Activated CD4-positive, CD25-positive, alpha-beta regulatory T cell treated with anti-CD3 and anti-CD28 coated beads, Interleukin-2, amount 50 U/mL, for 16 hours (primary cell): ENCODE results near the gene PPP1R2C.

ENCODE experiments used
- DNase-seq: peaks from one replicate; pipeline ENCODE4 v3.0.0-alpha.2; 2020; ENCODE audit warnings: low read depth, low spot score

The PPP1R2C gene

GRCh38 chrX:42778096-42778495 lies at the start of gene PPP1R2C:
Gene PPP1R2C (minus strand): TSS chrX:42778163. CDS start chrX:42778079, 84 bp downstream.
- no peak for DNase-seq

- DNase-seq: no peak
Observed at GRCh38 chrX:42825201-42825600, 47.2 kb upstream of the PPP1R2C start.

DNA sequence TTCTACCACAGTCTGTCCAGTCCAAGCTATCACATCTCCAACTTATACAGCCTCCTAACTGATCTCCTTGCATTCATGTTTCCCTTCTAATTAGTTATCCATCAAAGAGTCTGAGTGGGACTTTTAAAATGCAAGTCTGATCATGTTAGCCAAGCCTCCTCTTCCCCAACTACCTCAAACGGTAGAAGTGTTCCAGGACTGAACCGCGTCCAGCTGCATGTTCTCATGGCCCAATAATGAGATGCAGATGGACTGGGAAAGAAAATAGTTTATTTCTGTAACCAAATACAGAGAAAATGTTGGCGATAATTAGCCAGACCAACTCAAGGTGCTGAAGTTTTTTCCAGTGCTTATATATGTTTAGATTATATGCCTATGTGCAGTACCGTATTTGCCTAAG lies 46.6 kb upstream of the PPP1R2C start:
- DNase-seq: no peak

GRCh38 chrX:42823443-42823842 lies 45.5 kb upstream of the PPP1R2C start:
- DNase-seq: no peak

DNA sequence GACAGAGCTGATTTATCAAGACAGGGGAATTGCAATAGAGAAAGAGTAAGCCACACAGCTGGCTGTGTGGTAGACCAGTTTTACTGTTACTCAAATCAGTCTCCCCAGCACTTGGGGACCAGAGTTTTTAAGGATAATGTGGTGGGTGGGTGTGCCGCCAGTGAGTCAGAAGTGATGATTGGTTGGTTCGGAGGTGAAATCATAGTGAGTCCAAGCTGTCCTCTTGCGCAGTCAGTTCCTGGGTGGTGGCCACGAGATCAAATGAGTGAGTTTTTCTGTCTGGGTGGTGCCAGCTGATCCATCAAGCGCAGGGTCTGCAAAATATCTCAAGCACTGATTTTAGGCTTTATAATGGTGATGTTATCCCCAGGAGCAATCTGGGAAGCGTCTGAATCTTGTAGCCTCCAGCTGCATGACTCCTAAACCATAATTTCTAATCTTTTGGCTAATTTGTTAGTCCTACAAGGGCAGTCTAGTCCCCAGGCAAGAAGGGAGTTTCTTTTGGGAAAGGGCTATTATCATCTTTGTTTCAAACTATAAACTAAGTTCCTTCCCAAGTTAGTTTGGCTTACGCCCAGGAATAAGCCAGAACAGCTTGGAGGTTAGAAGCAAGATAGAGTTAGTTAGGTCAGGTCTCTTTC lies 44.0 kb upstream of the PPP1R2C start:
- DNase-seq: no peak

DNA sequence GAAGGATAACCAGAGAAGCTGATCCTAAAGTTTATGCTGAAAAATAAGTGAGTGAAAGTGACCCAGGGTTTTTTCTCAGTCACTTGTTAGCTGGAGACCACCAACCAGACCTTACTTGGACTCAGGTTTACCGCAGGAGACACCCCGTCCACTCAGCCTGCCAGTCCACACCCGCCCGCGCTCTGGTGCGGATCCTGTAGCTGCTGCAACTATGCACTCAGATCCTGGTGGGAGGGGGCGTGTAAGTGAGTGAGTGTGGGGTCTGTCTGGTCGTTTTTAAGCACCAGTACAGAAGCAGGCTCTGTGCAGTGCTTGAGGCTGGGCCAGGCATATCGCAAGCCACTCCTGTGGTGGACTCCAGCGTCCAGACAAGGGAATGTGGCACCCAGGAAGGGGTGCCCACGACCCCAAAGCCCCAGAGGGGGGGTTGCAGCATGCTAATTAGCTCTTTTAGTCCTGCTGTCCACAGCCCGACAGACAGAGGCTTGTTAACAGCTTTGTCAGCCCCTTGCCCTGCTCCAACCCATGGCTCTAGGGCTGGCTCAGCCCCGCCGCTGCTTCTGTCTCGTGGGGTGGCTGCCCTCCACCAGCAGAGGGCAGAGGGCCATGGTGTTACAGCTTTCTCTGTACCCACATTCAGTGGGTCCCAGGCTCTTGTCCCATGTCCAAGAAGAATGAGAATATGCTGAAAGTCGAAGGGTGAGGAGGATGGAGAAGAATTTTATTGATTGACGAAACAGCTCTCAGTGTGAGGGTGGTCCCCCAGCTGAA lies 40.4 kb upstream of the PPP1R2C start:
- DNase-seq: no peak

DNA sequence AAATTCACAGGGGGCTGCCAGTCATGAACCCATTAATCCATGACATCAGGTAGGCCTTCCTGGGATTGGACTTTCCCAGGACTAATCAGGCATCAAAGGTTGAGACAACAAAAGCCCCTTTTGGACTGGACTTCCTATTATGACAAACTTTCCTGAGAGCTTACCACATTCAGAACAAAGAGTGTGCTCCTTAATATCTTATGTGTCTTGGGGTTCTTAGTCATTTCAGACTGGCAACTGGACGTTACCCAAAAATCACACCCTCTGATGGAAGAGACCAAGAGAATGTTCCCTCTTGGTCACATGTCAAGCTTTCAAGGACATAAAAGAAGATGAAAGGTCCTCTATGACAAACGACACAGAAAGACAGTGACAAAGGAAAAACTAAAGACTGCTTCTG lies 31.6 kb upstream of the PPP1R2C start:
- DNase-seq: no peak

GRCh38 chrX:42807393-42807792 lies 29.4 kb upstream of the PPP1R2C start:
- no peak for DNase-seq

GRCh38 chrX:42804524-42804923 lies 26.6 kb upstream of the PPP1R2C start:
- DNase-seq: no peak

DNA sequence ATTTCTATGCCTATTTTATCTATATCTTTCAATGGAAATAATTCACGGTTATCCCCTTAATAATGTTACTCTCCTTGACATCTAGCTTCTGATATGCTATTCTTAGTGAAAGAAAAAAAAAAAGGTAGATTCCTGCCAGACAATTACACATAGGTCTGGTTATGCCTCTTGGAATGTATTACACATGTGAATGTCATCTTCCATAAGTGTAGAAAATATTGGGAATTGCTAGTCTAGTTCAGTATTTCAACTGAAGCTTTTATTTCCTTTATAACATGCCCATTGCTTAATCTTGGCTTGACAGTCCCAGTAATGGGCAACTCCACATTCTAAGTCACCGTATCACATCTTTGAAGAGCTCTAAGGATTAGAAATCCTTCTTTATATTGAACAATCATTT lies 25.4 kb upstream of the PPP1R2C start:
- no peak for DNase-seq

DNA sequence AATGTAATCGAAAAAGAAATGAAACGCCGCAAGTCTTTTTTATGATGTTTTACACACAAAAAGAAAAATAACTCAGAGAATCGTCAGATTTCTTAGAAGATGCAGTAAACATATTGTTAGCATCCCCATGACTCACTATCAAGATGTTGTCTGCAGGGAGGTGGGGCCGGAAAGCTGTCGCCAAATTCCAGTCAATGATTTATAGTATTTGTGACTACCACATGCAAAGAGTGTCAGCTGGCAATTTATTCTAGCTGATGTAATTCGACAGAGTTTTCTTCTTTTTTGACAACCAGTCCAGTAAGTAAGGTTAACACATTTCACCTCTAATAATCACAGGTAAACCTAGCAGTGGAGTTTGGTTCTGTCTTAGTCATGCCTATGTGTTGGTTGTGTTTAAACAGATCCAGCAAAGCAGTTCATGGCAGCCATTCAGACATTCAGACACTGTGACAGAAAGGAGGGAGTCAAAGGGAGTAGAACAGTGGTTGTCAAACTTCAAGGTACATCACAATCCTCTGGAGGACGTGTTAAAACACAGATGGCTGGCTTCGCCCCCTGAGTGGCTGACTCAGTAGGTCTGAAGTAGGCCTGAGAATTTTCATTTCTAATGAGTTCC lies 19.8 kb upstream of the PPP1R2C start:
- DNase-seq: no peak

DNA sequence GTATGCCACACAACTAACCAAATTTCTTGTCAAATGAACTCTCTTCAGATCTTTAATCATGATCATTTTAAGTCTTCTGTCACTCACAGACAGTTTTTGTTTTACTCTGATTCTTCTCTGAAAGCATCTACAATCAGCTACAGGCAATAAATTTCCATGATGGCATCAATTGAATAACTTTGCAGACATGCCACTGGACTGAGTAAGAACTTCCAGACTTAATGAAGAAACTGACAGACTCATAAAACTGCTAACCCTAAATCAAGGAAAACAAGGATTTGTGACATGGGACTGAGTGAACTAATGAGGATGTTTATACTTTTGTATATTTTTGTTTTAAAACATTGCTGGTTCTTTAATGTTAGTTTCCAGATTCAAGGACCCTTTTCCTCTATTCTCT lies 5.5 kb upstream of the PPP1R2C start:
- no peak for DNase-seq

GRCh38 chrX:42776195-42776594 lies 1.8 kb downstream of the PPP1R2C start:
- DNase-seq: no peak

GRCh38 chrX:42772874-42773273 lies 5.1 kb downstream of the PPP1R2C start:
- no peak for DNase-seq

- DNase-seq: no peak
Observed at GRCh38 chrX:42771506-42772335, 6.2 kb downstream of the PPP1R2C start.

DNA sequence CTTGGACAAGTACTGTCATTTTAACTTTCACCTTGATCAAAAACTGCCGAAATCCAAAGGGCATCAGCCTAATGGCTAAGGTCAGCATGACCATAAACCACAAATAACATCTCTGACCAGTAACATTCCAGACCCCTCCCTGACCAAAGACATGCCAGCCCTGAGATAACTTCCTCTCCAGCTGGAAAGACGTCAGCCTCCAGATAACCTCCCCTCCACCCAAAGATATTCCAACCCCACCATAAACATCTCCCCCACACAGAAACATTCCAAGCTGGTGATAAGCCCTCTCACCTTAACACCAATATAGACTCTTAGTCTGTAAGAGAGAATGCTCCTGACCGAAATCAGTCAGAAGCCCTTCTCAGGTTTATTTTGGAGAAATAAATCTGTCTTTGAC lies 7.4 kb downstream of the PPP1R2C start:
- DNase-seq: no peak

- no peak for DNase-seq
Observed at GRCh38 chrX:42759881-42760280, 18.1 kb downstream of the PPP1R2C start.

DNA sequence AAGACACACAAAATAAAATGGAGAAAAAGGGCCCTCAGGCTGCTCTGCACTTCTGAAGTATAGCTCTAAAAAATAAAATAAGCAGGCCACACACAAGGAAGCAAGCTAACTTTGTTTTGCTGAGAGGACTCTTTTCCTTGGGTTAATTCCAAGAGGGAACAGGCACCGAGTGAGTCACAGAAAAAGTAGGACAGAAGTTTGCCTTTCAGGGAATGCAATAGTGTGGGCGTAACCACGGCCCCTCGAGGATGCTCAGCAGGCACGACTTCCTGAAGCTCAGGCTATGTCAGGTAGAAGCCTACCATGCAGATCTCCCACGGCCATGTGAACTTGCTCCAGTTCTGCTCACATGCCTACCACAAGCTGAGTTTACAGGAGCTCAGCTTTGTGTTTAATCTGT lies 22.1 kb downstream of the PPP1R2C start:
- no peak for DNase-seq

DNA sequence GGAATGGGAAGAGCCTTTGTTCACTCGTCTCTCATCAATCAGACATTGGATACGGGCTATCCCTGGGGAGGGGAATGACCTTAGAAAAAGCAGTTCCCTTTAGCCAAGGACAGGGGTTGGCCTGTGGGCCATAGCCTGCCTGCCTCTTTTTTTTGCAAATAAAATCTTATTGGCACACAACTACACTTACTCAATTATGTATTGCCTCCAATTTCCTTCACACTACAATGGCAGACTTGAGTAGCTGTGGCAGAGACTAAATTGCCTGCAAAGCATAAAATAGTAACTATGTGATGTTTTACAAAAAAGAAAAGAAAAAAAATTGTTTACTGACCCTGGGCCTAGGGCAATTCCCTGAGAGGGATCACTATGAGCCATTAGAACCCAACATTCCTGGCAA lies 23.4 kb downstream of the PPP1R2C start:
- no peak for DNase-seq

GRCh38 chrX:42754115-42754514 lies 23.8 kb downstream of the PPP1R2C start:
- no peak for DNase-seq

DNA sequence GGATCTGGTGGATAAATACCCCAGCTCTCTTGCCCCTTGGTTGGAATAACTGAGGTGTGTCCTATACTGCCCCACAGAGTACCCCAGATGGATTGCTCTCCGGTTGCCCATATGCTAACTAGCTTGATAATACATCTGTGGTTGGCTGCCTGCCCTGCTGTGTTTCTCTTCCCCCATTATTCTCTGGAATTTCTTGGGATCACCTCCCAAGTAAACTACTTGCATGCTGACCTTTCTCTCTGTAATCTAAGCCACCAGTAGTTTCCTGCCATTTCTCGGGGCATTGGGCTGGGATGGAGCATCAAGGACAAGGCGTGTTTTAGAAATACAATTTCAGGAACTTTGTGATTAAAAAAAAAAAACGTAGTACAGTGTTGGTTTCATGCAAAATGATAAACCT lies 25.2 kb downstream of the PPP1R2C start:
- no peak for DNase-seq

DNA sequence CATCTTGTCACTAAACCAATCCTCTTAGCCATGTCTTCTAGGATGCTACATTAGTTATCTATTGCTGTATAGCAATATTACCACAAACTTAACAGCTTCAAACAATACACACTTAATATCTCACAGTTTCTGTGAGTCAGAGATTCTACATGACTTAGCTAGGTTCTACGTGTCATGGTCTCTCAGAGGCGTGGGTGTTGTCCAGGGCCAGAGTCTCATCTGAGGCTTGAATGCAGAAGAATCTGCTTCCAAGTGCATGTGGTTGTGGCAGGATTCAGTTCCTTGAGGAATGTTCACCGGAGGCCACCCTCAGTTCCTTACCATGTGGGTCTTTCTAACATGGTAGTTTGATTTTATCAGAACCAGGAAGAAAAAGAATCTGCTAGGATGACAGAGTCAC lies 26.4 kb downstream of the PPP1R2C start:
- DNase-seq: no peak
